HG02852 (cell line): ENCODE data around the gene C12orf42.

Experiments used
- ATAC-seq: cut with Tn5 transposase; IDR thresholded peaks from one replicate; pipeline ENCODE4 v1.9.1; 2021; ENCODE audit warnings: mild to moderate bottlenecking, moderate library complexity; ENCODE audit not compliant: unreplicated experiment

Gene C12orf42

DNA sequence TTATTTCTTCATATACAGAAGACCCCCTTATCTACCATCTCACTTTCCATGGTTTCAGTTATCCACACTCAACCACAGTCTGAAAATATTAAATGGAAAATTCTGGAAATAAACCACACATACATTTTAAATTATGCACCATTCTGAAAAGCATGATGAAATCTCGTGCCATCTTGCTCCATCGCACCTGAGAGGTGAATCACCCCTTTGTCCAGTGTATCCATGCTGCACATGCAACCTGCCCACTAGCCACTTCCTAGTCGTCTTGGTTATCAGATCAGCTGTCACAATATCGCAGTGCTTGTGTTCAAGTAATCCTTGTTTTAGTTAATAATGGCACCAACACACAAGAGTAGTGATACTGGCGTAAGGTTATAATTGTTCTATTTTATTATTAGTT, 145.7 kb downstream of the C12orf42 start:
- no peak for ATAC-seq

DNA sequence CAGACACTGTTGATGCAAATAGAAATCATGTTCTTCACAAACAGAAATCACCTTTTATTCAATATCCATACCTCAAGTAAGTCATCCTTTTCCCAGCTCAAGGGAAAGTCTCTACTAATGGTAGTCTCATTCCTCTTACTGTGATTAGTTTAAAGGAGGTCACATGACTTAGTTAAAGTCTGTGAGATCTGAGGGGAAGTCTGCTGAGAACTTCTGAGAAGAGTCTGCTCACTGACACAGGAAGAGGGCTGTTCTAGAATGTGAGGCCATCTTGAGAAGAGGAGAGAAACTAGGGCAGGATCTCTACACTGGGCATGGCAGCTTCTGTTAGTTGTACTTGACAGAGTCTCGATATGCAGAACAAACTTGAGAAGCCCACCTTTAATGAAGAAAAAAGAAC, 146.8 kb downstream of the C12orf42 start:
- ATAC-seq = no peak

DNA sequence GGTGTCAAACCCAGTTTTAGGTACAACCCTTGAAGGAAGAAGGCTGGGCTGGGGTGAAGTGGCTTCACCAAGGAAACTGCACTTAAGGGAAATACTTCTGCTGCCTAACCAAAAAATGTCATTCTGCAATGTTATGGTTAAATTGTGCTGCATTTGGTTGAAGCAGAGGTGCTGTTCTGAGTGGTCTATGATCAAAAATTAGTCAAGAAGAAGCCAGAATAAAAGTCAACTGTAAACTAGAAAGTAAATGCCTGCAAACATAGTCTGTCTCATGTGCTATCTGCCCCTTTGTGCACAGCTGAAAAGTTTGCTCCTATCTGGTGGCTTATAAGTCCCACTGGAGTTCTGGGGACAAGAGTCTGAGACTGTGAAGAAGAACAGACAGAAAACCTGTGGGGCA, 158.8 kb downstream of the C12orf42 start:
- ATAC-seq = no peak

DNA sequence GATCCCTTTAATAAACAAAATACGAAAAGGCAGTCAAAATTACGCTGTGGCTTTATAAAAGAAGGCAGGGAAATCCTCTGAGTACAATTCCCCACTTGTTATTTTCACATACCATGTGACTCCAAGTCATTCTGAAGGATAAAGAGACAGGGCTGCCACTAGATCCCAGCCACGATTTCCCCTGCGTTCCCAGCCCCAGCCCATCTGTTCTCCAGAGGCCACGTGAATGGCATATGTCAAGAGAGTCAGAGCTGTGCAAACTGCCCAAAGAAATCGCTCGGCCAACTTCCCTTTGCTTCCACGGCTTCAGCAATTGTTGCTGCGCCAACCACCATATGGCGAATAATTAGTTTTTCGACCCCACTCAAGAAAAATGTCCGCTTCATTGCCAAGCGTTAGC, 161.3 kb downstream of the C12orf42 start:
- ATAC-seq = no peak

- ATAC-seq = no peak
Measured at GRCh38 chr12:103333676-103334075, 162.1 kb downstream of the C12orf42 start.

GRCh38 chr12:103331643-103332042, 164.1 kb downstream of the C12orf42 start:
- ATAC-seq = no peak

- ATAC-seq = no peak
Measured at GRCh38 chr12:103330672-103331071, 165.1 kb downstream of the C12orf42 start.

- ATAC-seq = no peak
Measured at GRCh38 chr12:103327676-103328075, 168.1 kb downstream of the C12orf42 start.

GRCh38 chr12:103326190-103326589, 169.6 kb downstream of the C12orf42 start:
- ATAC-seq = no peak

- no peak for ATAC-seq
Measured at GRCh38 chr12:103318566-103318965, 177.2 kb downstream of the C12orf42 start.

DNA sequence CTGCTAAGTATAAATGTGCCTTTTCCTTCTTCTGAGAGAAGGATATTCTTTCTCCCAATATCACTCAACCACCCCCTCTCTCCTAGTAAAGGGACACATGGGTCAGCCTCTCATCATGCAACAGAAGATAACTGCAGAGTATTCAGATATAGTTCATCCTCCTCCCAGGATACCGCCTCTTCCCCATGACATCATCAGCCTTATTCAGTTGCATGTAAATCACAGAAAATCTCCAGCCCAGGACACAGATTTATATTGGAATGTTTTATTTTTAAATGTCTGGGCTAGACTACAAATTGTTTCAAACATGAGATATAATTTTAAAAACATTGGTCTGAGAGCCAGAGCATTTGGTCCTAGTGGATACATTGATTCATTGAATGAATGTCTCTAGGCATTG, 178.5 kb downstream of the C12orf42 start:
- no peak for ATAC-seq

- no peak for ATAC-seq
Measured at GRCh38 chr12:103314786-103315185, 181.0 kb downstream of the C12orf42 start.

DNA sequence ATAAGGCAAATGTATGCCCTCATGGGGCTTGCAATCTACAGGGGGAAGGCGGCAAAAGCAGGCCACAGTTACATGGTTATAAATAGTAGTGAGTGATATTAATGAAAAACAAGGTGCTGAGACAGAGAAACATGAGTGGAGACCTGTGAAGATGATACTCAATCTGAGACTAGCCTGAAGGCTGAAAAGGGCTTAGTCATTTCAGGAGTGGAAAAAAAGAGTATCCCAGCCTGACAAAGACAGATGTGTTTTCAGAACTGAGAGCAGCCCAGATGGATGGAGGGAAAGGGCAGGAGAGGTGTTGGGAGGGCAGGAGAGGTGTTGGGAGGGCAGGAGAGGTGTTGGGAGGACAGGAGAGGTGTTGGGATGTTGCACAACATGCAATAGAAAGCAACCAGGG, 181.9 kb downstream of the C12orf42 start:
- no peak for ATAC-seq

- ATAC-seq = no peak
Measured at GRCh38 chr12:103312742-103313354, 182.9 kb downstream of the C12orf42 start.

GRCh38 chr12:103310546-103311270, 185.1 kb downstream of the C12orf42 start:
- ATAC-seq = no peak

- no peak for ATAC-seq
Measured at GRCh38 chr12:103308396-103308795, 187.4 kb downstream of the C12orf42 start.

- no peak for ATAC-seq
Measured at GRCh38 chr12:103303484-103303883, 192.3 kb downstream of the C12orf42 start.

DNA sequence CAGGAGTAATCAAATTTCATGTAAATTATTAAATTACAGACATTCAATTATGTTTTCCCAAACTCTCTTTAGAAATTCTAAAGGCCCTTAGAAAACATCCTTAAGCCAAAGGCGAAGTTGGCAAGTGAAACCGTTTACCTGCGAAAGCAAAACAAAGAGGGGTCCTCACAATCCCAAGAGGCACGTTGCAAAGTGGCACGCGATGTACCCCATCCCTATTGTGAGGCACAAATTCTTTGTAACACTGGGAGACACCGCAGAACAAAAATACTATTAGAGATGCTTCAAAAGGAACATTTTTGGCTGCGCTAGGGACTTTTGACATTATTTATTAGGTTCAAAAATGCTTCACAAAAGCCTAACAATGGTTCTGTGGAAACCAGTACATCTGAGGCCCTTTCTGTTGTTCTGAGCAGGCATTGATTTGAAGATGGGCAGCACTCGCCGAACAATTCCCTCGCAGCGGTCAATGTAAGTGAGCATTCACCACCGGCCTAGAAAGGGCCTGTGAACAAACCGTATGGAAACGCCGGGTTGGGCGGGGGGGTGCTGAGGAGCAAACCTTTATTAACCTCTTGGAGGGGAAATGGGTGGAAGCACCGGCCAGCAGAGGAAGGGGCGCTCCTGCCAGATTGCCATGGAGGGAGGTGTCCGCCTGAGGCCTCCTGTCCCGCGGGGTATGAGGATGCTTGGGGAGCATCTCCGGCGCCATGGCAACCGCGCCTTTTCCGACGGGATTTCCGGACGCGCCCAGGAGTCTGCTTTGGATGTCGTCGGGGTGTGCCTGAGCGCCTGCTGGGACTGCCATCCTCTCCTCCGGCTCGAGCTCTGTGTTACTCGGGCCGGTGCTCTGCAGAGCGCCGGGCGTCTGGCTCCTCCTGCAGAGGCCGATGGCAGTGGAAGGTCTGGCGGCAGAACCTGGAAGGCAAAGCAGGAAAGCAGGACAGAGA, 193.9 kb downstream of the C12orf42 start:
- no peak for ATAC-seq

DNA sequence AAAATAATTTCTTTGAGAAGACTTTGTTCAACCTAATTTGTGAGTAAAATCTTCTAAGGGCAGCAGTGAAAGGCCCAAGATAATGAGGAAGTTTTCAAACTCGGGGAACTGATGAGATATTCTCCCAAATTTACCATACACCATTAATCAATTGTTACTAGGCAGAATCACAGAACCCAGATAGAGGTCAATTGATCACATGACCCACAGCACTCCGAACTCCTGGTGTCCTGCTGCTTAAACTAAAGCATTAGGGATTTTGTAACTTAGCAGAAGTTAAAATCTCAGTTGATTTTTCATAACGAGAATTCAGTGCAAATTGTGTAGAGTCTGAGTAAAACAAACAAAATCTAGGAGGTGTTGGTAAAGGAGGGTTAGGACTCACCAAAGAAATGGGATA, 207.8 kb downstream of the C12orf42 start:
- no peak for ATAC-seq

GRCh38 chr12:103282124-103282523, 213.6 kb downstream of the C12orf42 start:
- ATAC-seq = no peak

GRCh38 chr12:103279444-103279843, 216.3 kb downstream of the C12orf42 start:
- ATAC-seq = peak; percentile 88

DNA sequence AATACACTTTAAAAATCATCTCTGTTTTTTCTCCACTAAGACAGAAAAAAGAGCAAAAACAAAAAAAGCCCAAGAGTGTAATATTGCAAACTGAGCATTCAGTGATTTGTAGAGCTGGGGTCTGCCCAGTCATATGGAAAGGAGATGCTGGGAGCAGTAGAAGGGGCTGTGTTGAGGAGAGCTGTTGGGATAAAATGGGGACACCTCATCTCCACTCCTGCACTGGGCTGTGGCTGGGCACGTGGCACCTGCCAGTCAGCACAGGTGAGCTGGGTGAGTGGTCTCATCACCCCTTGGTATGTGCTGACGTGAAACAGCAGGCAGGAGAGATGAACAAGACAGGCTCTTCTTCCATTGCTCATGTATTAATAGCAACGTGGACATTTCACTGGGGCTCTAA, 217.4 kb downstream of the C12orf42 start:
- no peak for ATAC-seq
